GM21576 (cell line): ENCODE measurements around the gene DUSP1.

Experiments
- ATAC-seq: cut with Tn5 transposase; IDR thresholded peaks from one replicate; pipeline ENCODE4 v1.9.1; 2021; ENCODE audit warnings: mild to moderate bottlenecking, moderate library complexity; ENCODE audit not compliant: unreplicated experiment

DUSP1 gene

GRCh38 chr5:172727551-172727950 is 43.4 kb downstream of the DUSP1 start:
- ATAC-seq, result no peak

GRCh38 chr5:172726966-172727365 is 44.0 kb downstream of the DUSP1 start:
- no peak for ATAC-seq

- no peak for ATAC-seq
These were observed 45.2 kb downstream of the DUSP1 start for GRCh38 chr5:172725785-172726184.

- ATAC-seq, result no peak
These were observed 45.7 kb downstream of the DUSP1 start for GRCh38 chr5:172725273-172725672.

GRCh38 chr5:172724242-172725183 is 46.5 kb downstream of the DUSP1 start:
- no peak for ATAC-seq

- ATAC-seq, result no peak
These were observed 47.5 kb downstream of the DUSP1 start for GRCh38 chr5:172723508-172723907.

- ATAC-seq, result no peak
These were observed 48.6 kb downstream of the DUSP1 start for GRCh38 chr5:172722327-172722815.

- no peak for ATAC-seq
These were observed 49.3 kb downstream of the DUSP1 start for GRCh38 chr5:172721455-172722326.

- ATAC-seq, result no peak
These were observed 50.3 kb downstream of the DUSP1 start for GRCh38 chr5:172720655-172721054.

GRCh38 chr5:172719211-172719610 is 51.8 kb downstream of the DUSP1 start:
- ATAC-seq, result no peak

GRCh38 chr5:172718527-172719114 is 52.4 kb downstream of the DUSP1 start:
- ATAC-seq, result no peak
